Mesodermal cell (in vitro differentiated cells): ENCODE results near the gene TOMM22. TPM values are rescaled to one million over a fixed set of nuclear protein-coding genes. Genes with fewer than 3 reads are reported as not detected.
"Not testable (repeated sequence)": the region's sequence is repeated elsewhere in the genome, so short reads cannot be mapped to it uniquely, and the experiment has no call there.

Experiments used
- H3K27ac ChIP-seq: 2 replicates; pipeline ENCODE4 v1.7.0; 2013; ENCODE audit warnings: mild to moderate bottlenecking, low read depth, low read length, moderate library complexity; ENCODE audit not compliant: severe bottlenecking
- H3K36me3 ChIP-seq: 2 replicates; pipeline ENCODE4 v1.7.1; 2013; ENCODE audit warnings: mild to moderate bottlenecking, low read length, moderate library complexity; ENCODE audit not compliant: control insufficient read depth, insufficient read depth
- H3K4me1 ChIP-seq: one replicate; pipeline ENCODE4 v1.7.1; 2013; ENCODE audit warnings: mild to moderate bottlenecking, low read length; ENCODE audit not compliant: insufficient read depth, control insufficient read depth, poor library complexity, severe bottlenecking
- H3K4me3 ChIP-seq: 2 replicates; pipeline ENCODE4 v1.7.0; 2013; ENCODE audit warnings: low read length, control low read depth, mild to moderate bottlenecking; ENCODE audit not compliant: insufficient read depth, poor library complexity, severe bottlenecking; ENCODE audit errors: extremely low read depth
- H3K9me3 ChIP-seq: 2 replicates; pipeline ENCODE4 v1.7.1; 2013; ENCODE audit warnings: mild to moderate bottlenecking, low read length, moderate library complexity; ENCODE audit not compliant: control insufficient read depth
- WGBS, 2 experiments: methylation state at CpG; one replicate each; pipeline ENCODE4 v1.1.5; 2013; ENCODE audit warnings: missing lambda C conversion rate in 2 of 2; ENCODE audit not compliant: insufficient coverage in 2 of 2; 5-methylcytosine and 5-hydroxymethylcytosine counted together
- polyA plus RNA-seq, 2 experiments: library from polyadenylated mRNA; stranded (reverse); fragments of 50-300 nt; gene quantifications; one replicate each; pipeline ENCODE4 v1.2.3, GENCODE V29; 2013

The TOMM22 gene
- 80.7 TPM for polyA plus RNA-seq (2013, experiment 1 of 2)
- polyA plus RNA-seq (2013, experiment 2 of 2), result 74.0 TPM

- Histone ChIP-seq H3K4me3 (peak within 1 kb of the TSS; percentile 96), H3K4me1 (no peaks in the 10 kb centered on the region), H3K9me3 (peaks cover 10% of the 10 kb centered on the region), H3K36me3 (peaks cover 38% of the 10 kb centered on the region), H3K27ac (peak within 1 kb of the TSS; percentile 46)
- WGBS, 2 experiments, result 1% methylated on average over 43 to 49 of the region's 60 CpGs
Observed at GRCh38 chr22:38681582-38682335, at the start of gene TOMM22. TSS of gene TOMM22 (plus strand) at chr22:38681957. CDS start at chr22:38681979, 22 bp downstream.

GRCh38 chr22:38632528-38632927 is 49.2 kb upstream of the TOMM22 start:
- WGBS, 2 experiments, result 94 to 100% methylated on average over 2 to 3 of the region's 3 CpGs
- no peak overlapping the region for H3K27ac ChIP-seq
- H3K4me3 ChIP-seq, result no peak overlapping the region
- no peaks in the 10 kb centered on the region for H3K9me3 ChIP-seq
- H3K4me1 ChIP-seq, result no peaks in the 10 kb centered on the region
- H3K36me3 ChIP-seq, result peaks cover 7% of the 10 kb centered on the region

- 85 to 100% methylated on average over 2 of the region's 2 CpGs for WGBS, 2 experiments
- Histone ChIP-seq H3K4me1 (peaks cover 3% of the 10 kb centered on the region), H3K9me3 (no peaks in the 10 kb centered on the region), H3K27ac (no peak overlapping the region), H3K36me3 (peaks cover 8% of the 10 kb centered on the region), H3K4me3 (no peak overlapping the region)
Observed at GRCh38 chr22:38638216-38638615, 43.5 kb upstream of the TOMM22 start.

- no peaks in the 10 kb centered on the region for H3K9me3 ChIP-seq
- H3K4me3 ChIP-seq, result no peak overlapping the region
- peaks cover 3% of the 10 kb centered on the region for H3K4me1 ChIP-seq
- WGBS, 2 experiments, result 90 to 100% methylated on average over 2 to 3 of the region's 3 CpGs
- no peak overlapping the region for H3K27ac ChIP-seq
- H3K36me3 ChIP-seq, result peaks cover 8% of the 10 kb centered on the region
Observed at GRCh38 chr22:38638728-38639127, 43.0 kb upstream of the TOMM22 start.

GRCh38 chr22:38641476-38642040 is 40.2 kb upstream of the TOMM22 start:
- no peak overlapping the region for H3K27ac ChIP-seq
- peaks cover 8% of the 10 kb centered on the region for H3K36me3 ChIP-seq
- H3K4me1 ChIP-seq, result peaks cover 3% of the 10 kb centered on the region
- H3K4me3 ChIP-seq, result no peak overlapping the region
- WGBS, 2 experiments, result 91 to 100% methylated on average over 3 of the region's 13 CpGs
- no peaks in the 10 kb centered on the region for H3K9me3 ChIP-seq

- WGBS, 2 experiments, result 94 to 96% methylated on average over 2 of the region's 5 CpGs
- H3K4me3 ChIP-seq, H3K9me3 ChIP-seq, H3K36me3 ChIP-seq, H3K4me1 ChIP-seq, H3K27ac ChIP-seq: not testable (repeated sequence)
Observed at GRCh38 chr22:38644245-38644644, 37.5 kb upstream of the TOMM22 start.

GRCh38 chr22:38645430-38645829 is 36.3 kb upstream of the TOMM22 start:
- no peak overlapping the region for H3K27ac ChIP-seq
- H3K36me3 ChIP-seq, result peaks cover 4% of the 10 kb centered on the region
- H3K4me3 ChIP-seq, result no peak overlapping the region
- 88 to 93% methylated on average over 2 to 6 of the region's 6 CpGs for WGBS, 2 experiments
- no peaks in the 10 kb centered on the region for H3K4me1 ChIP-seq
- H3K9me3 ChIP-seq, result no peaks in the 10 kb centered on the region

- no peak overlapping the region for H3K27ac ChIP-seq
- 88% methylated on average over 1 of the region's 5 CpGs; no CpG with 5 or more reads in 1 of the 2 experiments for WGBS, 2 experiments
- H3K4me1 ChIP-seq, result no peaks in the 10 kb centered on the region
- peaks cover 4% of the 10 kb centered on the region for H3K36me3 ChIP-seq
- no peak overlapping the region for H3K4me3 ChIP-seq
- H3K9me3 ChIP-seq, result no peaks in the 10 kb centered on the region
Observed at GRCh38 chr22:38649841-38650522, 31.8 kb upstream of the TOMM22 start.

- Histone ChIP-seq H3K4me1 (no peaks in the 10 kb centered on the region), H3K27ac (no peak overlapping the region), H3K4me3 (no peak overlapping the region), H3K36me3 (no peaks in the 10 kb centered on the region), H3K9me3 (no peaks in the 10 kb centered on the region)
Observed at GRCh38 chr22:38652859-38653258, 28.9 kb upstream of the TOMM22 start.

GRCh38 chr22:38653741-38654140 is 28.0 kb upstream of the TOMM22 start:
- WGBS, 2 experiments, result 96 to 98% methylated on average over 6 of the region's 8 CpGs
- Histone ChIP-seq H3K27ac (no peak overlapping the region), H3K36me3 (no peaks in the 10 kb centered on the region), H3K4me3 (no peak overlapping the region), H3K4me1 (no peaks in the 10 kb centered on the region), H3K9me3 (no peaks in the 10 kb centered on the region)
